ENCODE results near the gene TMEM63A. TPM values are rescaled to one million over a fixed set of nuclear protein-coding genes. Genes with fewer than 3 reads are reported as not detected.

TMEM63A gene
- total and polyA plus RNA-seq, 2 of the 13 experiments (the other 11 are each of a cell fraction or from before 2014, with no cell fraction given), result 23.9 to 53.3 TPM

DNA sequence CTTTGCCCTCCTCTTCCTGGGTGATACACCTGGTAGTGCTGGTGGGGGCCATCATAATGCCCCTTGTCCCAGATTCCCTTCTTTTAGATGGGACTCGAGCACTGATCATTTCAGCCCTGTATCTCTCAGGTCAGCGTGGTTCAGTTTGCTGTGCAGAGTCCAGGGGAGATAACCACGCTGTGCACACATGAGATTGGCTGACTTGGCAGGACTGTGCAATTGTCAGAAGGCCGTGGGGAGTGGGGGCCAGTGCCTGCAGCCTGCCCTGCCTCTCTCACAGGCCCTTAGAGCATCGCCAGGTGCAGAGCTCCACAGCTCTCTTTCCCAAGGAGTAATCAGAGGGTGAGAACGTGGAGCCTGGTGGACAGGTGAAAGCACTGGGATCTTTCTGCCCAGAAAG lies 57.1 kb downstream of the TMEM63A start (continued):
- TF ChIP-seq, protein P1, sequence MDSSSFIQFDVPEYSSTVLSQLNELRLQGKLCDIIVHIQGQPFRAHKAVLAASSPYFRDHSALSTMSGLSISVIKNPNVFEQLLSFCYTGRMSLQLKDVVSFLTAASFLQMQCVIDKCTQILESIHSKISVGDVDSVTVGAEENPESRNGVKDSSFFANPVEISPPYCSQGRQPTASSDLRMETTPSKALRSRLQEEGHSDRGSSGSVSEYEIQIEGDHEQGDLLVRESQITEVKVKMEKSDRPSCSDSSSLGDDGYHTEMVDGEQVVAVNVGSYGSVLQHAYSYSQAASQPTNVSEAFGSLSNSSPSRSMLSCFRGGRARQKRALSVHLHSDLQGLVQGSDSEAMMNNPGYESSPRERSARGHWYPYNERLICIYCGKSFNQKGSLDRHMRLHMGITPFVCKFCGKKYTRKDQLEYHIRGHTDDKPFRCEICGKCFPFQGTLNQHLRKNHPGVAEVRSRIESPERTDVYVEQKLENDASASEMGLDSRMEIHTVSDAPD (CRISPR knock-in tag; IDR thresholded peaks at IDR 0.05), result 0 out of 2 replicates have a peak, but pooled peaks have one; percentile 48
- TF ChIP-seq DNMT3B (CRISPR knock-in tag; conservative IDR thresholded peaks at IDR 0.05) (no peak), MEF2D (CRISPR knock-in tag; IDR thresholded peaks at IDR 0.05) (no peak), HHEX (CRISPR knock-in tag; IDR thresholded peaks at IDR 0.05) (no peak), HOXD1 (CRISPR knock-in tag; IDR thresholded peaks at IDR 0.05) (peak; percentile 73; the same call in 1 of the 2 replicates), SMARCE1 (IDR thresholded peaks at IDR 0.05; ENCODE audit: borderline replicate concordance) (no peak)
- TF ChIP-seq, protein P2, sequence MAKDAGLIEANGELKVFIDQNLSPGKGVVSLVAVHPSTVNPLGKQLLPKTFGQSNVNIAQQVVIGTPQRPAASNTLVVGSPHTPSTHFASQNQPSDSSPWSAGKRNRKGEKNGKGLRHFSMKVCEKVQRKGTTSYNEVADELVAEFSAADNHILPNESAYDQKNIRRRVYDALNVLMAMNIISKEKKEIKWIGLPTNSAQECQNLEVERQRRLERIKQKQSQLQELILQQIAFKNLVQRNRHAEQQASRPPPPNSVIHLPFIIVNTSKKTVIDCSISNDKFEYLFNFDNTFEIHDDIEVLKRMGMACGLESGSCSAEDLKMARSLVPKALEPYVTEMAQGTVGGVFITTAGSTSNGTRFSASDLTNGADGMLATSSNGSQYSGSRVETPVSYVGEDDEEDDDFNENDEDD (CRISPR knock-in tag; IDR thresholded peaks at IDR 0.05; ENCODE audit: borderline replicate concordance), result peak; percentile 64; the same call in 1 of the 2 replicates
- TF ChIP-seq, protein P3, sequence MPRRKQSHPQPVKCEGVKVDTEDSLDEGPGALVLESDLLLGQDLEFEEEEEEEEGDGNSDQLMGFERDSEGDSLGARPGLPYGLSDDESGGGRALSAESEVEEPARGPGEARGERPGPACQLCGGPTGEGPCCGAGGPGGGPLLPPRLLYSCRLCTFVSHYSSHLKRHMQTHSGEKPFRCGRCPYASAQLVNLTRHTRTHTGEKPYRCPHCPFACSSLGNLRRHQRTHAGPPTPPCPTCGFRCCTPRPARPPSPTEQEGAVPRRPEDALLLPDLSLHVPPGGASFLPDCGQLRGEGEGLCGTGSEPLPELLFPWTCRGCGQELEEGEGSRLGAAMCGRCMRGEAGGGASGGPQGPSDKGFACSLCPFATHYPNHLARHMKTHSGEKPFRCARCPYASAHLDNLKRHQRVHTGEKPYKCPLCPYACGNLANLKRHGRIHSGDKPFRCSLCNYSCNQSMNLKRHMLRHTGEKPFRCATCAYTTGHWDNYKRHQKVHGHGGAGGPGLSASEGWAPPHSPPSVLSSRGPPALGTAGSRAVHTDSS (CRISPR knock-in tag; conservative IDR thresholded peaks at IDR 0.05), result no peak
- TF ChIP-seq, protein P4, sequence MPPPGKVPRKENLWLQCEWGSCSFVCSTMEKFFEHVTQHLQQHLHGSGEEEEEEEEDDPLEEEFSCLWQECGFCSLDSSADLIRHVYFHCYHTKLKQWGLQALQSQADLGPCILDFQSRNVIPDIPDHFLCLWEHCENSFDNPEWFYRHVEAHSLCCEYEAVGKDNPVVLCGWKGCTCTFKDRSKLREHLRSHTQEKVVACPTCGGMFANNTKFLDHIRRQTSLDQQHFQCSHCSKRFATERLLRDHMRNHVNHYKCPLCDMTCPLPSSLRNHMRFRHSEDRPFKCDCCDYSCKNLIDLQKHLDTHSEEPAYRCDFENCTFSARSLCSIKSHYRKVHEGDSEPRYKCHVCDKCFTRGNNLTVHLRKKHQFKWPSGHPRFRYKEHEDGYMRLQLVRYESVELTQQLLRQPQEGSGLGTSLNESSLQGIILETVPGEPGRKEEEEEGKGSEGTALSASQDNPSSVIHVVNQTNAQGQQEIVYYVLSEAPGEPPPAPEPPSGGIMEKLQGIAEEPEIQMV (CRISPR knock-in tag; IDR thresholded peaks at IDR 0.05; ENCODE audit: low read depth), result 0 out of 2 replicates have a peak, but pooled peaks have one; percentile 51

Measured in HepG2 (cell line).